Vagina (tissue), 2 donors: Measurements from ENCODE around the gene PAPOLB. TPM values are rescaled to one million over a fixed set of nuclear protein-coding genes. Genes with fewer than 3 reads are reported as not detected.

ENCODE experiments used
- DNase-seq, 2 donors: peaks; one replicate each; pipeline ENCODE4 v3.0.0-alpha.2; 2017; ENCODE audit errors: extremely low spot score in 2 of 2
- H3K27ac ChIP-seq: fragments of 200-600 bp; sonication (generic); one replicate; pipeline ENCODE4 v1.5.1; 2019
- H3K27me3 ChIP-seq: fragments of 200-600 bp; sonication (generic); one replicate; pipeline ENCODE4 v1.5.1; 2019
- H3K36me3 ChIP-seq, 2 donors: fragments of 200-600 bp; sonication (generic); one replicate each; pipeline ENCODE4 v1.5.1; 2017 to 2019
- H3K4me1 ChIP-seq: fragments of 200-600 bp; sonication (generic); one replicate; pipeline ENCODE4 v1.5.1; 2019
- H3K4me3 ChIP-seq, 2 donors: fragments of 200-600 bp; sonication (generic); 1 replicate in 1 of 2; 2 replicates in 1 of 2; pipeline ENCODE4 v1.5.1; 2016 to 2019
- H3K9me3 ChIP-seq: fragments of 200-600 bp; sonication (generic); one replicate; pipeline ENCODE4 v1.5.1; 2019
- POLR2A ChIP-seq, 2 donors: fragments of 450-650 bp; IDR thresholded peaks; one replicate each; pipeline ENCODE4 v1.6.1; 2017; ENCODE audit warnings: antibody characterized with exemption in 2 of 2, mild to moderate bottlenecking in 2 of 2, moderate library complexity in 2 of 2
- POLR2AphosphoS5 ChIP-seq, 2 donors: sonication (generic); formaldehyde crosslinking; IDR thresholded peaks; one replicate each; pipeline ENCODE4 v1.9.0; 2017; ENCODE audit warnings: antibody characterized with exemption in 2 of 2, mild to moderate bottlenecking in 2 of 2, low read depth in 1 of 2; ENCODE audit not compliant: insufficient read depth in 1 of 2
- intact Hi-C: fragments of 100-400 bp; cut with DNase I; formaldehyde crosslinking; loops from one replicate; pipeline ENCODE4 v1.15.1; 2023
- total RNA-seq: library from RNA; depleted of rRNA; stranded (reverse); fragments of >200 nt; gene quantifications from one replicate; pipeline ENCODE4 v1.2.3, GENCODE V29; 2016
- TF ChIP-seq, protein P1 (sequence below), 3 experiments: fragments of 450-650 bp in 2 of 3; fragments of 200-600 bp in 1 of 3; sonication (generic) in 1 of 3; IDR thresholded peaks; one replicate each; pipeline ENCODE4 v1.5.1; 2017 to 2019; ENCODE audit warnings: antibody characterized with exemption in 3 of 3, mild to moderate bottlenecking in 2 of 3, moderate library complexity in 2 of 3

The PAPOLB gene
- total RNA-seq, 1 donor from 2014 or later: not detected

DNA sequence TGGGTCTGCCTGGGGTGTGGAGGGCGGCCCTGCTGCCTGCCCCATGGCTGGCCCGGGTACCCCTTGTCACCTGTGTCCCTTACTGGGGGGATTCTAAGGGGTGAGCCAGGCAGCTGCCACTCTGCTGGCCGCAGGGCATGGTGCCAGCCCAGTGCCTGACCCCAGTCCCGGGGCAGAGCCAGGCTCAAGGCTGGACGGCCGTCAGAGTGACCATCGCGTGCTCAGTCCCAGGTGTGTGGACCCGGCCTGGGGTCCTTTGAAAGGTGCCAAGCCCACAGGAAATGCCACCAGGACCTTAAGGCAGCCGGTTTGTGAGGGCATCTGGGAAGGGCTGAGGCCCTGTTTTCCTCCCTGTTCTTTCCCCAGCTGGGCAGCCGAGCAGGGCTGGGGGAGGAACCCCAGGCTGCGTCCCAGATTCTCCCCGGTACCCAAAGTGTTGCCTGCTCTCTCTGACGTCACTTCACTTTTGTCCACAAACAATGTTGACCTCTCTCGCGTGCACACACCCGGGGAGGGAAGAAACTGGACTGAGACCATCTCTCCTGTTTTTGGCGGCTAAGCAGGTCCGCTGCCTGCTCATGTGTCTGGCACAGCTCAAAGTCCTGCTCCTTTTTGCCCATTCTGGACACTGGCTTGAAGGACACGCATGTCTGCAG is 37.6 kb downstream of the PAPOLB start:
- DNase-seq: no peak
- intact Hi-C loops: loop anchor here (10.0 kb wide), 1 partner anchor 61 kb away; the partner anchor contains the start of gene RADIL
- no peak overlapping the region for H3K4me3 ChIP-seq
- H3K27me3 ChIP-seq: no peaks in the 10 kb centered on the region
- H3K27ac ChIP-seq: no peak overlapping the region
- no peaks in the 10 kb centered on the region for H3K36me3 ChIP-seq
- H3K9me3 ChIP-seq: no peaks in the 10 kb centered on the region
- H3K4me1 ChIP-seq: no peaks in the 10 kb centered on the region
- TF ChIP-seq POLR2AphosphoS5 (IDR thresholded peaks at IDR 0.05; ENCODE audit: insufficient read depth in 1 of 2, low read depth in 1 of 2) (no peak), POLR2A (IDR thresholded peaks at IDR 0.05) (no peak)
- TF ChIP-seq, protein P1, sequence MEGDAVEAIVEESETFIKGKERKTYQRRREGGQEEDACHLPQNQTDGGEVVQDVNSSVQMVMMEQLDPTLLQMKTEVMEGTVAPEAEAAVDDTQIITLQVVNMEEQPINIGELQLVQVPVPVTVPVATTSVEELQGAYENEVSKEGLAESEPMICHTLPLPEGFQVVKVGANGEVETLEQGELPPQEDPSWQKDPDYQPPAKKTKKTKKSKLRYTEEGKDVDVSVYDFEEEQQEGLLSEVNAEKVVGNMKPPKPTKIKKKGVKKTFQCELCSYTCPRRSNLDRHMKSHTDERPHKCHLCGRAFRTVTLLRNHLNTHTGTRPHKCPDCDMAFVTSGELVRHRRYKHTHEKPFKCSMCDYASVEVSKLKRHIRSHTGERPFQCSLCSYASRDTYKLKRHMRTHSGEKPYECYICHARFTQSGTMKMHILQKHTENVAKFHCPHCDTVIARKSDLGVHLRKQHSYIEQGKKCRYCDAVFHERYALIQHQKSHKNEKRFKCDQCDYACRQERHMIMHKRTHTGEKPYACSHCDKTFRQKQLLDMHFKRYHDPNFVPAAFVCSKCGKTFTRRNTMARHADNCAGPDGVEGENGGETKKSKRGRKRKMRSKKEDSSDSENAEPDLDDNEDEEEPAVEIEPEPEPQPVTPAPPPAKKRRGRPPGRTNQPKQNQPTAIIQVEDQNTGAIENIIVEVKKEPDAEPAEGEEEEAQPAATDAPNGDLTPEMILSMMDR (IDR thresholded peaks at IDR 0.05): no peak

DNA sequence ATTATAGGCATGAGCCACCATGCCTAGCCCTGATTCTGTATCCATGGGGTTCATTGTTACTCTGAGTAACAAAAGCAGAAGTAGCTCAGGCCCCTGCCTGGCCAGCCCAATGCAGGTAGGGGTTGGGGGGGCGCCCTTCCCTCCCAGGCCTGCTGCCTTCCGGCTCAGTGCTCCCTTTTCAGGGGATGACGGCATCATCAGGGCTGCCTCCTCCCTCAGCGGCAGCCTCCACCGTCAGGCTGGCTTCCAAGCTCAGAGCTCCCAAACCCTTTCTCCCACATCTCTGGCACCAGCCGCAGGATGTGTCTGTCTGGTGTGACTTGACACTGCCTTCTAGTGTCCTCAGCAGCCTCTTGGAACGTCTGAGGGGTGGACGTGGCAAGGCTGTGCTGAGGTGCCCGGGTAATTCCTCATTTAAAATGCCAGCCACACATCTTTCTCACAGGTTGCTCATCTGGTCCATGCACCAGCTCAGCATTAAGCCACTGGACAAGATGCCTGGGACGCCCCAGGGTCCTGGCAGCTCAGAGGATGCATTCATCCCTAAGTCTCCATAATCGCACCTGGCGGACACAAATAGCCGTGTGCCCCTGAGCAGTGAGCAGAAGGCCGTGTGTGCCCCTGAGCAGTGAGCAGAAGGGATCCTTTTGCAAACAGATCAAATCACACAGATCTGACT is 38.2 kb downstream of the PAPOLB start:
- no peaks in the 10 kb centered on the region for H3K4me1 ChIP-seq
- H3K27me3 ChIP-seq: no peaks in the 10 kb centered on the region
- no peaks in the 10 kb centered on the region for H3K36me3 ChIP-seq
- no peak for DNase-seq
- no peaks in the 10 kb centered on the region for H3K9me3 ChIP-seq
- intact Hi-C loops: loop anchor here (10.0 kb wide), 1 partner anchor 61 kb away; the partner anchor contains the start of gene RADIL
- H3K27ac ChIP-seq: no peak overlapping the region
- TF ChIP-seq POLR2AphosphoS5 (IDR thresholded peaks at IDR 0.05; ENCODE audit: insufficient read depth in 1 of 2, low read depth in 1 of 2) (no peak), POLR2A (IDR thresholded peaks at IDR 0.05) (no peak)
- TF ChIP-seq, protein P1 (IDR thresholded peaks at IDR 0.05): no peak
- no peak overlapping the region for H3K4me3 ChIP-seq

DNA sequence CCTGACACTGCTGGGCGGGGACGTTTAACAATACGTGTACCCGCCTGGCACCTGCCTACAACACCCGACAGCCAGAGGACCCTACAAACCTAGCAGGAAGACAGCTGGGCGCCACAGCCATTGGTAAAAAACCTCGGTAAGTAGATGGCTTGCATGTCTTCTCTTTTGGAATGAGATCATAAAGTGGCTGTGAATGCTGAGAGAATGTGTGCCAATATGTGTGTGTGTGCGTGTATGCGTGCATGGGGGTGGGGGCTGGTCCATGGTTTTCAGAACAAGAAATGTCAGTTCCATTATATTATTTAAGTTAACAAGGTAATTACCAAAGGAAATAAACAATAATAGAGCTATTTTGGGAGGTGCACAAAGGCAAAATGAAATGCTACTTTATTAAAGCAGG is 39.2 kb downstream of the PAPOLB start:
- Histone ChIP-seq H3K4me3 (no peak overlapping the region), H3K27me3 (no peaks in the 10 kb centered on the region), H3K4me1 (peaks cover 8% of the 10 kb centered on the region), H3K27ac (no peak overlapping the region), H3K36me3 (no peaks in the 10 kb centered on the region), H3K9me3 (no peaks in the 10 kb centered on the region)
- no peak for TF ChIP-seq POLR2AphosphoS5 (IDR thresholded peaks at IDR 0.05; ENCODE audit: insufficient read depth in 1 of 2, low read depth in 1 of 2)
- no peak for TF ChIP-seq POLR2A (IDR thresholded peaks at IDR 0.05)
- TF ChIP-seq, protein P1 (IDR thresholded peaks at IDR 0.05): no peak
- no peak for DNase-seq
- intact Hi-C loops: loop anchor here (10.0 kb wide), 1 partner anchor 62 kb away; the partner anchor contains the start of gene RADIL

DNA sequence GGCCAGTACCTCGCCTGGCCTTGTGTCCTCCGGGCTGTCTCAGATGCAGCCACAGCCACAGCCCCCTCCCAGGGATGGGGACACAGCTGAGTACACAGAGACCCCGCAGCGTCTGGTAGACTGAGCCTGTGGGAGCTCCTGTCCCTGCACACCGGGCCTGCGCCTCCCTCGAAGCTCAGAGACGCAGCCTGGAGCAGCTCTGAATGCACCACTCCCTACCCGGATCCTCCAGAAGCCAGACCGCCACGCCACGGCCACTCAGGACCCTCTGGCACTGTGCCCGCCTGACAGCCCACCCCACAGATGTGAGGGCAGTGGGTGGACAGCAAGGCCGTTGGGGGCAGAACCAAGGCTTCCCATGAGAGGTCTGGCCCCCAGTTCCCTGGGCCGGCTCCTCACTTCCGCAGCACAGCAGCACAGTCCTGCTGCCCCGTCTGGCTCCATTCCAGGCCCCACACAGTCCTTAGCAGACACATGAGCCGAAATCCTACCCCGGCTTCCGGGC is 40.8 kb downstream of the PAPOLB start:
- H3K4me1 ChIP-seq: peaks cover 9% of the 10 kb centered on the region
- H3K9me3 ChIP-seq: no peaks in the 10 kb centered on the region
- DNase-seq: no peak
- no peak overlapping the region for H3K4me3 ChIP-seq
- intact Hi-C loops: loop anchor here (10.0 kb wide), 1 partner anchor 64 kb away; the partner anchor contains the start of gene RADIL
- H3K36me3 ChIP-seq: no peaks in the 10 kb centered on the region
- H3K27me3 ChIP-seq: no peaks in the 10 kb centered on the region
- no peak overlapping the region for H3K27ac ChIP-seq
- no peak for TF ChIP-seq POLR2AphosphoS5 (IDR thresholded peaks at IDR 0.05; ENCODE audit: insufficient read depth in 1 of 2, low read depth in 1 of 2)
- TF ChIP-seq POLR2A (IDR thresholded peaks at IDR 0.05): no peak
- TF ChIP-seq, protein P1 (IDR thresholded peaks at IDR 0.05): no peak
